ENCODE results near the gene LPIN3.
"Not testable (repeated sequence)": the region's sequence is repeated elsewhere in the genome, so short reads cannot be mapped to it uniquely, and the experiment has no call there.

Gene LPIN3

GRCh38 chr20:41340327-41341055 lies at the start of gene LPIN3:
Gene LPIN3 (plus strand): TSS chr20:41340821. CDS start chr20:41345804, 4,983 bp downstream.
- DNase-seq (ENCODE audit: low spot score) = peak; percentile 35

- no peak for DNase-seq (ENCODE audit: low spot score)
Measured at GRCh38 chr20:41293269-41294037, 47.2 kb upstream of the LPIN3 start.

- DNase-seq (ENCODE audit: low spot score) = no peak
Measured at GRCh38 chr20:41299899-41300298, 40.7 kb upstream of the LPIN3 start.

GRCh38 chr20:41300383-41300782 lies 40.2 kb upstream of the LPIN3 start:
- no peak for DNase-seq (ENCODE audit: low spot score)

- no peak for DNase-seq (ENCODE audit: low spot score)
Measured at GRCh38 chr20:41300886-41301285, 39.7 kb upstream of the LPIN3 start.

GRCh38 chr20:41304002-41304401 lies 36.6 kb upstream of the LPIN3 start:
- no peak for DNase-seq (ENCODE audit: low spot score)

- no peak for DNase-seq (ENCODE audit: low spot score)
Measured at GRCh38 chr20:41304424-41305079, 36.1 kb upstream of the LPIN3 start.

GRCh38 chr20:41306061-41306727 lies 34.4 kb upstream of the LPIN3 start:
- no peak for DNase-seq (ENCODE audit: low spot score)

GRCh38 chr20:41307021-41307420 lies 33.6 kb upstream of the LPIN3 start:
- DNase-seq (ENCODE audit: low spot score) = no peak

GRCh38 chr20:41308290-41308711 lies 32.3 kb upstream of the LPIN3 start:
- peak; percentile 43 for DNase-seq (ENCODE audit: low spot score)

- no peak for DNase-seq (ENCODE audit: low spot score)
Measured at GRCh38 chr20:41308726-41309413, 31.8 kb upstream of the LPIN3 start.

- DNase-seq (ENCODE audit: low spot score) = no peak
Measured at GRCh38 chr20:41309817-41310216, 30.8 kb upstream of the LPIN3 start.

- not testable (repeated sequence) for DNase-seq (ENCODE audit: low spot score)
Measured at GRCh38 chr20:41312009-41312408, 28.6 kb upstream of the LPIN3 start.

GRCh38 chr20:41314386-41314785 lies 26.2 kb upstream of the LPIN3 start:
- no peak for DNase-seq (ENCODE audit: low spot score)

GRCh38 chr20:41316051-41316450 lies 24.6 kb upstream of the LPIN3 start:
- DNase-seq (ENCODE audit: low spot score) = no peak

- DNase-seq (ENCODE audit: low spot score) = peak; percentile 86
Measured at GRCh38 chr20:41316602-41317545, 23.7 kb upstream of the LPIN3 start.

- peak; percentile 97 for DNase-seq (ENCODE audit: low spot score)
Measured at GRCh38 chr20:41317546-41318270, 22.9 kb upstream of the LPIN3 start, which contains the start of gene ZHX3. Gene ZHX3 (minus strand): TSS chr20:41317731. CDS start chr20:41204916, 112,815 bp downstream.

- no peak for DNase-seq (ENCODE audit: low spot score)
Measured at GRCh38 chr20:41318271-41318649, 22.4 kb upstream of the LPIN3 start.

GRCh38 chr20:41320441-41320840 lies 20.2 kb upstream of the LPIN3 start:
- DNase-seq (ENCODE audit: low spot score) = no peak

- no peak for DNase-seq (ENCODE audit: low spot score)
Measured at GRCh38 chr20:41320976-41321375, 19.6 kb upstream of the LPIN3 start.
